Smooth muscle cell (in vitro differentiated cells): ENCODE data around the gene CNST. TPM values are rescaled to one million over a fixed set of nuclear protein-coding genes. Genes with fewer than 3 reads are reported as not detected.

Experiments used
- DNase-seq: peaks from one replicate; lab custom pipeline; 2025; ENCODE audit not compliant: unreplicated experiment; lab: John Stamatoyannopoulos, UW
- H2AFZ ChIP-seq: fragments of 200-600 bp; sonication (generic); 2 replicates; pipeline ENCODE4 v1.6.0; 2016; ENCODE audit warnings: antibody characterized with exemption, low read depth, mild to moderate bottlenecking
- H3F3A ChIP-seq: fragments of 200-600 bp; sonication (generic); 2 replicates; pipeline ENCODE4 v1.6.0; 2017; ENCODE audit warnings: antibody characterized with exemption, low read depth
- H3K27ac ChIP-seq: fragments of 200-600 bp; sonication (generic); 2 replicates; pipeline ENCODE4 v1.5.1; 2016; ENCODE audit warnings: low read depth, mild to moderate bottlenecking
- H3K27me3 ChIP-seq: fragments of 200-600 bp; sonication (generic); 2 replicates; pipeline ENCODE4 v1.6.1; 2016; ENCODE audit warnings: low read depth, mild to moderate bottlenecking
- H3K36me3 ChIP-seq: fragments of 200-600 bp; sonication (generic); 2 replicates; pipeline ENCODE4 v1.5.1; 2016; ENCODE audit warnings: low read depth
- H3K4me1 ChIP-seq: fragments of 200-600 bp; sonication (generic); 2 replicates; pipeline ENCODE4 v1.5.1; 2016; ENCODE audit warnings: low read depth
- H3K4me2 ChIP-seq: fragments of 200-600 bp; sonication (generic); 2 replicates; pipeline ENCODE4 v1.6.0; 2016; ENCODE audit warnings: mild to moderate bottlenecking
- H3K4me3 ChIP-seq: fragments of 200-600 bp; sonication (generic); 2 replicates; pipeline ENCODE4 v1.5.1; 2016; ENCODE audit warnings: mild to moderate bottlenecking
- H3K79me2 ChIP-seq: fragments of 200-600 bp; sonication (generic); 2 replicates; pipeline ENCODE4 v1.6.0; 2016; ENCODE audit warnings: low read depth, mild to moderate bottlenecking
- H3K9ac ChIP-seq: fragments of 200-600 bp; sonication (generic); 2 replicates; pipeline ENCODE4 v1.6.0; 2016; ENCODE audit warnings: low read depth
- H3K9me3 ChIP-seq: fragments of 200-600 bp; sonication (generic); replicated peaks from 2 replicates; pipeline ENCODE4 v1.5.1; 2016; ENCODE audit warnings: low read depth
- H4K20me1 ChIP-seq: fragments of 200-600 bp; sonication (generic); 2 replicates; pipeline ENCODE4 v1.6.0; 2016; ENCODE audit warnings: low read depth
- CTCF ChIP-seq: fragments of 200-600 bp; sonication (generic); IDR thresholded peaks from 2 replicates; pipeline ENCODE4 v1.5.1; 2017; ENCODE audit warnings: borderline replicate concordance, mild to moderate bottlenecking, antibody characterized with exemption; ENCODE audit not compliant: insufficient read depth, poor library complexity, severe bottlenecking
- WGBS: methylation state at CpG from one replicate; pipeline ENCODE4 v1.1.7; 2016; ENCODE audit warnings: low lambda C conversion rate; 5-methylcytosine and 5-hydroxymethylcytosine counted together
- polyA plus RNA-seq: library from polyadenylated mRNA; unstranded; fragments of >200 nt; fragmentation: Nextera tagmentation; extraction: Ambion mirVana; gene quantifications from 2 replicates; pipeline ENCODE4 v1.2.1, GENCODE V29; 2016
- total RNA-seq: library from RNA; depleted of rRNA; stranded (reverse); fragments of >200 nt; gene quantifications from 2 replicates; pipeline ENCODE4 v1.2.3, GENCODE V29; 2014

CNST gene
- total and polyA plus RNA-seq, 2 experiments from 2014 or later, result 6.7 to 16.9 TPM

- no peaks in the 10 kb centered on the region for H3K27me3 ChIP-seq
- H3K36me3 ChIP-seq, result no peaks in the 10 kb centered on the region
- no peak overlapping the region for H3K4me2 ChIP-seq
- WGBS, result 87% methylated on average over 3 of the region's 3 CpGs
- H3K27ac ChIP-seq, result no peak overlapping the region
- H3K79me2 ChIP-seq, result no peaks in the 10 kb centered on the region
- H4K20me1 ChIP-seq, result no peaks in the 10 kb centered on the region
- H3K4me3 ChIP-seq, result no peak overlapping the region
- no peak overlapping the region for H2AFZ ChIP-seq
- no peaks in the 10 kb centered on the region for H3K9me3 ChIP-seq
- no peaks in the 10 kb centered on the region for H3K4me1 ChIP-seq
- no peaks in the 10 kb centered on the region for H3F3A ChIP-seq
- TF ChIP-seq CTCF, result no peak
- DNase-seq, result no peak
- H3K9ac ChIP-seq, result no peak overlapping the region
Observed at GRCh38 chr1:246695136-246695535, 128.9 kb downstream of the CNST start.

DNA sequence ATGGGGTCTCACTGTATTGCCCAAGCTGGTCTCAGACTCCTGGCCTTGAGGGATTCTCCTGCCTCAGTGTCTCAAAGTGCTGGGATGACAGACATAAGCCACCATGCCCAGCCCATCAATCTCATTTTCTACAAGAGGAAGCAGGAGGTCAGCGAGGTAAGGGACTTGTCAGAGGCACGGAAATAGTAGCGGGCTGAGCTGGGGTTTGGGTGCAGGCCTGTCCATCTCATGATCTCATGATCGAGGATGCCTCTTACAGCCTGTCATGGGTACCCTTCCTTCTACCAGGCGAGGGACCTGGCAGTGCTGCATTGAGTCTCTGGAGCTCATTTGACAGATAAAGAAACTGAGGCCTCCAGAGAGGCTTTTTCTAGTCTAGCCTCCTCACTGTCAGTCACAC is 129.4 kb downstream of the CNST start:
- no peaks in the 10 kb centered on the region for H3K36me3 ChIP-seq
- no peak overlapping the region for H3K27ac ChIP-seq
- no peak overlapping the region for H3K9ac ChIP-seq
- no peak overlapping the region for H3K4me2 ChIP-seq
- H3K9me3 ChIP-seq, result no peaks in the 10 kb centered on the region
- no peak for TF ChIP-seq CTCF
- no peaks in the 10 kb centered on the region for H3F3A ChIP-seq
- H3K4me3 ChIP-seq, result no peak overlapping the region
- no peaks in the 10 kb centered on the region for H3K79me2 ChIP-seq
- H3K4me1 ChIP-seq, result no peaks in the 10 kb centered on the region
- 94% methylated on average over 5 of the region's 5 CpGs for WGBS
- H2AFZ ChIP-seq, result no peak overlapping the region
- no peaks in the 10 kb centered on the region for H3K27me3 ChIP-seq
- no peaks in the 10 kb centered on the region for H4K20me1 ChIP-seq
- no peak for DNase-seq

- H3K27ac ChIP-seq, result peak overlapping the region; percentile 32
- H3K9ac ChIP-seq, result peak overlapping the region; percentile 78
- peak overlapping the region; percentile 42 for H3K4me3 ChIP-seq
- no peak for DNase-seq
- no peaks in the 10 kb centered on the region for H3K27me3 ChIP-seq
- no peaks in the 10 kb centered on the region for H3K36me3 ChIP-seq
- H3K4me2 ChIP-seq, result peak overlapping the region; percentile 60
- TF ChIP-seq CTCF, result no peak
- H3K4me1 ChIP-seq, result no peaks in the 10 kb centered on the region
- H3K79me2 ChIP-seq, result no peaks in the 10 kb centered on the region
- 82% methylated on average over 8 of the region's 8 CpGs for WGBS
- H2AFZ ChIP-seq, result peak overlapping the region; percentile 64
- no peaks in the 10 kb centered on the region for H3F3A ChIP-seq
- H4K20me1 ChIP-seq, result no peaks in the 10 kb centered on the region
- H3K9me3 ChIP-seq, result no peaks in the 10 kb centered on the region
Observed at GRCh38 chr1:246698466-246699094, 132.3 kb downstream of the CNST start.
